ENCODE measurements around the gene PPIG. TPM values are rescaled to one million over a fixed set of nuclear protein-coding genes. Genes with fewer than 3 reads are reported as not detected.

The PPIG gene
- total RNA-seq, 2 experiments from 2014 or later = 83.4 to 87.8 TPM

DNA sequence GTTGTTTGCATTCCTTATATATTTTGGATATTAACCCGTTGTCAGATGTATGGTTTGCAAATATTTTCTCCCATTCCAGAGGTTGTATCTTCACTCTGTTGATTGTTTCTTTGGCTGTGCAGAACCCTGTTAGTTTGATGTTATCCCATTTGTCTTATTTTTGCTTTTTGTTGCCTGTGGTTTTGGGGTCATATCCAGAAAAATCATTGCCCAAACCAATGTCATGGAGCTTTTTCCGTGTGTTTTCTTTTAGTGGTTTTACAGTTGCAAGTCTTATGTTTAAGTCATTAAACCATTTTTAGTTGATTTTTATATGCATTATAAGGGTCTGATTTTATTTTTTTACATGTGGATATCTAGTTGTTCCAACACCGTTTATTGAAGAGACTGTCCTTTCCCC, 35.8 kb downstream of the PPIG start:
- ChIA-PET POLR2A (no interaction called here), CTCF (no interaction called here)
- no peak for ATAC-seq (ENCODE audit: poor library complexity)
- TF ChIP-seq, protein P1, sequence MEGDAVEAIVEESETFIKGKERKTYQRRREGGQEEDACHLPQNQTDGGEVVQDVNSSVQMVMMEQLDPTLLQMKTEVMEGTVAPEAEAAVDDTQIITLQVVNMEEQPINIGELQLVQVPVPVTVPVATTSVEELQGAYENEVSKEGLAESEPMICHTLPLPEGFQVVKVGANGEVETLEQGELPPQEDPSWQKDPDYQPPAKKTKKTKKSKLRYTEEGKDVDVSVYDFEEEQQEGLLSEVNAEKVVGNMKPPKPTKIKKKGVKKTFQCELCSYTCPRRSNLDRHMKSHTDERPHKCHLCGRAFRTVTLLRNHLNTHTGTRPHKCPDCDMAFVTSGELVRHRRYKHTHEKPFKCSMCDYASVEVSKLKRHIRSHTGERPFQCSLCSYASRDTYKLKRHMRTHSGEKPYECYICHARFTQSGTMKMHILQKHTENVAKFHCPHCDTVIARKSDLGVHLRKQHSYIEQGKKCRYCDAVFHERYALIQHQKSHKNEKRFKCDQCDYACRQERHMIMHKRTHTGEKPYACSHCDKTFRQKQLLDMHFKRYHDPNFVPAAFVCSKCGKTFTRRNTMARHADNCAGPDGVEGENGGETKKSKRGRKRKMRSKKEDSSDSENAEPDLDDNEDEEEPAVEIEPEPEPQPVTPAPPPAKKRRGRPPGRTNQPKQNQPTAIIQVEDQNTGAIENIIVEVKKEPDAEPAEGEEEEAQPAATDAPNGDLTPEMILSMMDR (IDR thresholded peaks at IDR 0.05) = no peak
- no peak overlapping the region for H3K4me3 ChIP-seq (ENCODE audit: low read length)
- Mint-ChIP-seq H3K36me3 (ENCODE audit: low read depth) (peaks cover 89% of the 10 kb centered on the region), H3K4me3 (no peak overlapping the region), H3K27me3 (no peaks in the 10 kb centered on the region), H3K27ac (no peak overlapping the region), H3K4me1 (ENCODE audit: low read depth) (peaks cover 41% of the 10 kb centered on the region), H3K9me3 (no peaks in the 10 kb centered on the region)
- no peaks in the 10 kb centered on the region for H3K4me1 ChIP-seq (ENCODE audit: insufficient read depth, low read length)
- H3K27ac ChIP-seq (ENCODE audit: low read depth in 1 of 2, low read length in 2 of 2) = no peak overlapping the region
- intact Hi-C loops (cut with DNase I, micrococcal nuclease) = no loop called here
- peaks cover 49% of the 10 kb centered on the region for H3K36me3 ChIP-seq (ENCODE audit: insufficient read depth, low read length)
- DNase-seq = no peak
- no peaks in the 10 kb centered on the region for H3K9me3 ChIP-seq (ENCODE audit: control insufficient read depth in 1 of 2, insufficient read depth in 1 of 2, low read length in 2 of 2)
- no peaks in the 10 kb centered on the region for H3K27me3 ChIP-seq (ENCODE audit: control insufficient read depth in 1 of 2, insufficient read depth in 2 of 2, low read length in 2 of 2)

DNA sequence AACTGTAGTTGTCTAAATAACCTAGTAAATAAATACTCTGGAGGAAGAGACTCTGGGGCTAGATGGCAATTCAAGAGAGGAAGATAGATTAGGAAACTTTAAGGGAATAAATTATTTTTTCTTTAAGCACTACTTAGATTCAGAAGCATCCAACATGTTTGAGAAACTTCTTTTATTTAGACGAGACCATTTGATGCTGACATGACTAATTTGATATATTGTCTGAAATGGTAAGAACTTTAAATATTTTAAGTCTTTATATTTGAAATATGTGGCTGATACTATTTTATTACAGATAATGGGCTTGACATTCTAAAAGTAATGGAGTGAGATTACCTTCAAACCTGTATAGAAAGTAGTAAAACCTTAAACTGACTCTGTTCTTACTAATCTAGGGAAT, 36.4 kb downstream of the PPIG start:
- ChIA-PET POLR2A (no interaction called here), CTCF (no interaction called here)
- H3K4me3 Mint-ChIP-seq = no peak overlapping the region
- no peaks in the 10 kb centered on the region for H3K9me3 Mint-ChIP-seq
- Histone ChIP-seq H3K9me3 (ENCODE audit: control insufficient read depth in 1 of 2, insufficient read depth in 1 of 2, low read length in 2 of 2) (no peaks in the 10 kb centered on the region), H3K36me3 (ENCODE audit: insufficient read depth, low read length) (peaks cover 48% of the 10 kb centered on the region), H3K4me3 (ENCODE audit: low read length) (no peak overlapping the region), H3K27me3 (ENCODE audit: control insufficient read depth in 1 of 2, insufficient read depth in 2 of 2, low read length in 2 of 2) (no peaks in the 10 kb centered on the region), H3K4me1 (ENCODE audit: insufficient read depth, low read length) (no peaks in the 10 kb centered on the region), H3K27ac (ENCODE audit: low read depth in 1 of 2, low read length in 2 of 2) (no peak overlapping the region)
- DNase-seq (no peak), ATAC-seq (ENCODE audit: poor library complexity) (no peak)
- no peaks in the 10 kb centered on the region for H3K27me3 Mint-ChIP-seq
- peaks cover 89% of the 10 kb centered on the region for H3K36me3 Mint-ChIP-seq (ENCODE audit: low read depth)
- H3K27ac Mint-ChIP-seq = no peak overlapping the region
- H3K4me1 Mint-ChIP-seq (ENCODE audit: low read depth) = peaks cover 41% of the 10 kb centered on the region
- TF ChIP-seq, protein P1 (IDR thresholded peaks at IDR 0.05) = no peak
- intact Hi-C loops (cut with DNase I, micrococcal nuclease) = no loop called here

DNA sequence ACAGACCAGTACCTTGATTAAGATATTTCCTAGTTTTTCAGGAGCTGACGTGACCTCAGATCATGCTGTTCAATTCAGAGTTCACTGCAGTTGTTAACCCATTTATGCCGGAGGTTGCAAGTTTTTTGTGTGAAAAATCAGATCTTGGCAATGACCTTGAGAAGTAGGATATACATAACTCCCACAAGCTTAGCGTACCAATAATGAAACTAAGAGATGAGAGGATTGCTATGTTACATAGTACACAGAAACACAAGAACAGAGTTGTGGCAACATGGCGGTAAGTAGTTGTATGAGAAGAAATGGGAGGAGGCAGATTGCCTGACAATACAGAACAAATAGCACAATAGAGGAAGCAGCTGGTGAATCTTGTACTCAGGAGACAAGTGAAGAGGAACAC, 39.1 kb downstream of the PPIG start:
- ATAC-seq (ENCODE audit: poor library complexity) (no peak), DNase-seq (no peak)
- Mint-ChIP-seq H3K36me3 (ENCODE audit: low read depth) (peaks cover 86% of the 10 kb centered on the region), H3K9me3 (no peaks in the 10 kb centered on the region), H3K27ac (no peak overlapping the region), H3K4me1 (ENCODE audit: low read depth) (peaks cover 18% of the 10 kb centered on the region), H3K4me3 (no peak overlapping the region), H3K27me3 (no peaks in the 10 kb centered on the region)
- intact Hi-C loops (cut with DNase I, micrococcal nuclease) = no loop called here
- POLR2A ChIA-PET = no interaction called here
- TF ChIP-seq, protein P1 (IDR thresholded peaks at IDR 0.05) = no peak
- Histone ChIP-seq H3K4me3 (ENCODE audit: low read length) (no peak overlapping the region), H3K36me3 (ENCODE audit: insufficient read depth, low read length) (peaks cover 50% of the 10 kb centered on the region), H3K9me3 (ENCODE audit: control insufficient read depth in 1 of 2, insufficient read depth in 1 of 2, low read length in 2 of 2) (no peaks in the 10 kb centered on the region), H3K27me3 (ENCODE audit: control insufficient read depth in 1 of 2, insufficient read depth in 2 of 2, low read length in 2 of 2) (no peaks in the 10 kb centered on the region), H3K27ac (ENCODE audit: low read depth in 1 of 2, low read length in 2 of 2) (no peak overlapping the region), H3K4me1 (ENCODE audit: insufficient read depth, low read length) (no peaks in the 10 kb centered on the region)
- CTCF ChIA-PET = no interaction called here

Data from CD4-positive, alpha-beta T cell (primary cell).